NCI-H748 (cell line): ENCODE measurements around the gene FAS.
A peak's percentile ranks its signal among the peaks of the same experiment; 100 is the strongest.
"Not testable (repeated sequence)": the region's sequence is repeated elsewhere in the genome, so short reads cannot be mapped to it uniquely, and the experiment has no call there.

ENCODE experiments used
- DNase-seq: peaks from one replicate; lab custom pipeline; 2025; ENCODE audit not compliant: unreplicated experiment; lab: John Stamatoyannopoulos, UW

FAS gene

DNA sequence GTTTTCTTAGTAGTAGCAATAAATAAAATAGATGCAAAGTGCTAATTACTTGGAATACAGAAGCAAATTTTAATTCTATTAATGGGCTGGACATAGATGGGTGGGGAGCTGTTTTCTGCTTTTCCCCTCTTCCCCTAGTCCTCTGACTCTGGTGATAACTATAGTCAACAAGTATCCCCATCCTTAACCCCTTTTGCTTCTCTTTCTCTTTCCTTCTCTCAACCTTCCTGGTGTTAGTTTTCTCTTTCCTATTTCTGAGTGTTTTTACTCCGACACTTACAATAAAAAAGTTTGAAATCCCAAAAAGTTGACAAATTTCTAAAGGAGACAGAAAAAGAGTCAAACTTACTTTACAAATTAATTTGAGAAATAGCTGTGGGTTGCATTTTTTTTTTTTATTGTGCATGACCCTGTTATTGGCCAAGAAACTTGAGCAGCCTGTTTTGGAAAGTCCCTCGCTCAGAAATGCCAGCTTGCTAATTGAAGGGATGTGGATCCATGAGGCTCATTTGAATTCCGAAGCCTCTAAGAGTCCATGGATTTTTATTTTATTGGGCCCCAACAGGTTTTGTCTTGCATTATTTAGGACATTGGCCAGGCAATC lies 2.4 kb downstream of the FAS start:
- DNase-seq: no peak

DNA sequence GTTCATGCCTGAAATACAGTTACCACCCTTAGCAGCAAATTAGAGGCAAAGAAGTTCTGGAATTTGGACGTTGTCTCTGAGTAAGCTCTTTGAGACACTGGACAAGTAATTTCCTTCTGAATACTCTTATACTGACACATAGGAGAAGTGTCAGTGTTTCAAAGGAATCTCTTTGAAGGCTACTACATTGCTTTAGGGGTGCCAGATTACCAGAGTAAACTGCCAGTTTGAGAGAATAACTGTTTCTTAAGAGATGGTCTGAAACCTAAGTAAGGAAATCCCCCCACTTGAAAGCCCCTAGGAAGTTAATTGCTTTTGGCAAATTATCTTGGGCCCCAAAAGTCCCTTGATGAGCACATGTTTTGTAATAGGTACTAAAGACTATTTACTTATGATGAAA lies 3.4 kb downstream of the FAS start:
- DNase-seq: no peak

- DNase-seq: no peak
Measured at GRCh38 chr10:88995156-88995876, 4.7 kb downstream of the FAS start.

DNA sequence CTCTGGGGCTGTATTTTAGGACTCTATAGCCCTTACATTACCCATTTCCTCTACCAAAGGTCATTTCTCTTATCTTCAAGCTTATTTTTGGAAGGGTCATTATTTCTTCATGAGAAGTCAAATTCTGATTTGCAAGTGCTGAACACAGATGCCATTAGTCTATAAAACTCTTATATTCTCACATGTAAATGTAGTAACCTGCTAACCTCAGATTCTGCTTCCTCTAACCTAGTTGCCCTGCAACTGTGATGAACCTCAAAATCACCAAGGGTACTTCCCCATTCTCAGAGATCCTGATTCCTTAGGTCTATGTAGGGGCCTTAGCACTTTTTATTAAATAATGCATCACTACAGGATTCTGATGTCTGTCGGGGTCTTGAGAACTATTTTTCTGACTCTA lies 6.3 kb downstream of the FAS start:
- DNase-seq: no peak

DNA sequence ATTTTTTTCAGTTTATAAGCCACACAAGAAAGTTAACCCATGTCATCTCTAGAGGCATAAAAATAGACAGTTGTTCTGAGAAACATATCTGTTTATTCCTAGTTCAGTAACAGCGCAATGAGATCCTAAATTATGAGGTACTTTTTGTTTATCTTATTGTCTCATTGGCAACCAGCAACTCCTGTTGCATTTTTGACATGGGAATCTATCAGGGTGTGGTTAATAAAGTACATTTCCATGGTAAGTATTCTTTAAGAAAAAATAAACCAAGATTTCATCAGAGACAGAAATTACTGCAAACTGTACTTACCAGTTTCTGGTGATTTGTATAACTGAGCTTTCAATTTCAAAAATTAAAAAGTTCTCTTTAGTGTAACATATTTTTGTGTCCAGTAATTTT lies 9.0 kb downstream of the FAS start:
- no peak for DNase-seq

GRCh38 chr10:89001024-89001728 lies 10.6 kb downstream of the FAS start:
- no peak for DNase-seq

- no peak for DNase-seq
Measured at GRCh38 chr10:89001729-89002072, 11.1 kb downstream of the FAS start.

GRCh38 chr10:89002226-89002978 lies 11.8 kb downstream of the FAS start:
- DNase-seq: no peak

DNA sequence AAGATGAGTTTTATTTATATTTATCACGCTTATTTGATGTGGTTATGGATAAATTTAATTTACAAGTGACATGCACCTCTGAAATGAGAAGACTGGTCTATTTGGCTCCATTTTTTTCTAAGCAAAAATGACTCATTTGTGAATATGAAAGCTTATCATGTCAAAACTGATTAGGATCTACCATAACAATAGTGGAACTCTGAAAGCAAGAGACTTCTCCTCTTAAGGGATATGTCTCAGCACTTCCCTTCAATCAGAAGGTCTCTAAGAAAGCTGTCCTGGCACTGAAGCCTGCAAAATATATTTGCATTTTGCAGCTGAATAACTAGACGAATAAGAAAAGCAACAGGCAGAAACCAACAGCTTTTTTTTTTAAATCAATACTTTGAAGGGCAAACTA lies 12.7 kb downstream of the FAS start:
- no peak for DNase-seq

GRCh38 chr10:89007129-89007893 lies 16.7 kb downstream of the FAS start:
- no peak for DNase-seq

- not testable (repeated sequence) for DNase-seq
Measured at GRCh38 chr10:89018700-89019346, 28.2 kb downstream of the FAS start.

DNA sequence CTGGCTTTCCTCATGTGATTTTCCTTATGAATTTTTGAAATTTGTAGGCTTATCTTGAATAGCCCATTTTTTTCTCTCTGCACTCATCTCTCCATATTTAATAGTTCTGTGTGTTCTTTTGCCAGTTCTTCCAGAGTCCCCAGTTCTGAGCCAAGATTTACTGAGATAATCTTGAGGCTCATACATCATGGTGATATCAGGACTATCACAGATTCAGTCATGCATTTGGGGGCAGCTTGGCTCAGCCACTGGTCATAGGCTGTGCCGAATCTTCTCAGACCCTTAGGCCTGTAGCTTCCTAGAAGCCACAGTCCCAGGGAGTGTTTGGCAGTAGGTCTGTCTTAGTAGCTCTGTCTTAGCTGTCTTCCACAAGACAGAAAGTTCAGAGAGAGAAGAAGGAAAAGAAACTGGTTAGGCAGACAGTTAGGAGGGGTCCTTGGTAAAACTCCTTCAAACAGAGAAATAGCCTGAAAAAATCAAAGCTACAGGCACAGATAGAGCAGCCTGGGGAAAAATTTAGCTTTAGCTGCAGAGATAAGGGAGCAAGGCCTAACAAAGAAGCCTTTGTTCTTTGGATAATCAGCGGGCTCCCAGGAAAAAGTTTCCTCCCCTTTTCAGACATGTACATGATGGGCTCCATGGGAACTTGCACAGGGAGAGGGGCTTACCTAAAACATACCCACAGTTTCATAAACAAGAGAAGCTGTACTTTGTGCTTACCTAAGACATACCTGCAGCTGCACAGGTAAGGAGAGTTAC lies 29.1 kb downstream of the FAS start:
- DNase-seq: no peak

DNA sequence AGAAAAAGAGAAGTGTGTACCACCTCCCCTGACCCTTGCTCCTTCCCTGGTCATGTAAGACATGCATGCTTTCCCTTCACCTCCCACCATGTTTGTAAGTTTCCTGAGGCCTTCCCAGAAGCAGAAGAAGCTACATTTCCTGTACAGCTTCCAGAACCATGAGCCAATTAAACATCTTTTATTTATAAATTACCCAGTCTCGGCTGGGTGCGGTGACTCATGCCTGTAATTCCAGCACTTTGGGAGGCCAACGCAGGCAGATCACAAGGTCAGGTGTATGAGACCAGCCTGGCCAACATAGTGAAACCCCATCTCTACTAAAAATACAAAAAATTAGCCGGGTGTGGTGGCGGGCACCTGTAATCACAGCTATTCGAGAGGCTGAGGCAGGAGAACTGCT lies 30.9 kb downstream of the FAS start:
- not testable (repeated sequence) for DNase-seq

DNA sequence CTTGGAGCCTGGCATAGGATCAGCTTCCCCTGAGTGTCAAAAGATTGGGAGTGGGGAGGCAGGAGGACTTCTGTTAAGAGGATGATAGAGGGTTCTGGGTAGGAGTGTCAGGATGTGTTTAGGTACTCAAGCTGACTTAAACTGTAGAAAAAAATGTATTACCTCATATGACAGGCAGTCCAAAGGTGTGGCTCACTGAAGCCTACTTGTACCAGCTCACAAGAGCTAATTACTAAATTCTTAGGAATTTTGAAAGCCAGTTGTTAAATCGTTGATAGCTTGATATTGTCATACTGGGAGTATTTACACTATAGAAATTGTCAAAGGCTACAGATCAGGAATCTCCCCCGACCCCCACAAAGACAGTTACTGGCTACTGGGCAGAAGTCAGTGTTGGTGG lies 32.1 kb downstream of the FAS start:
- no peak for DNase-seq

- no peak for DNase-seq
Measured at GRCh38 chr10:89025453-89025852, 34.9 kb downstream of the FAS start.

GRCh38 chr10:89029181-89029580 lies 38.6 kb downstream of the FAS start:
- DNase-seq: no peak

- DNase-seq: peak; percentile 56
Measured at GRCh38 chr10:89029785-89030437, 39.3 kb downstream of the FAS start.

DNA sequence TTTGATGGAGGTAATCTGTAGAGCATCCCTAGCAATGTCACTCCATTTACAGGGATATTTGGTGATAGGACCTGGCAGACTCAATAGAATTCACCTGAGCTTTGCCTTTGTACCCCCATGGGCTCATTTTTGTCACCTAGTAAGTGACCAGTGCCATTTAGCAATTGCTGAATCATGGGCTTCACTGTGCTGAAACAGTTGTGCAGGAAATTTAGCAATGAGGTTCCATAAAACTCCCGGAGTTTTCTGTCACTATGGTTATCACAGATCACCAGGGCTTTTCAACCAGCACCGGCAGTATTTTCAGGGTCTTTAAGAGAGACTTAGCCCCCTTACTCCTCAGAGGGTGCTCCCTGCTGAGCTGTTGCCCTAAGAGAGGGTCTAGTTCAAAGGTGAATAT lies 40.2 kb downstream of the FAS start:
- DNase-seq: no peak

- no peak for DNase-seq
Measured at GRCh38 chr10:89032141-89032891, 41.7 kb downstream of the FAS start.
